ENCODE results near the gene CD58.
A peak's percentile ranks its signal among the peaks of the same experiment; 100 is the strongest.

DNA sequence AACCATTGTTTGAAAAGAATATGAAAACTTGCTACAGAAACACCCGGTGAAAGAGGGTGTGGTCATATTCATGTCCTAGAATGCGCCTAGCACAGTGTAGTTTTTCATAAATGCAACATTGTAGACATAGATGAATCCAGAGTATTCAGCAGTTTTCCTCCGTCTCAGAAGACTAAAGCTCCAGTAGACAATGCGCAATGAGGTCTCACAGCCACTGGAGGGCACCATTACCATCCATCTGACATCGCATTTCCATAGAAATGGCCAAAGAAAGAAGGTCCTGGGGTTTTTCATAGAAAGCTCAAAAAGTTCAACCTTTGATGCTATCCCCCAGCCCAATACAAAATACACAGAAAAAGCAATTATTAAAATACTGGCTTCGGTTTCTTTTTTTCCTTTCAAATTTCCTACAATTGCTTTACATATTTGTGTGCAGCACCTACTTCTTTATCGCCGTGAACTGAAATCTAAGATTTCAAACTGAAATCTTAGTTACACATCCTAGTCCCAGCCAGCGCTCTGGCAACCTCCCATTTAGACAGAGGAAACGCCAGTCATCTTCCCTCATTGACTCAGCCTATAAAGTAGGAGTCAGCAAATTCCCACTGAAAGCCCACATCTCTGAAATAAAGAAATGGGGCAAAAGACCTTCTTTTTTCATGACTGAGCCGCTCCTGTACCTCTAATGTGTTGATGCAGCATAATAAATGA lies 3.9 kb upstream of the CD58 start:
- TF ChIP-seq, protein P1, sequence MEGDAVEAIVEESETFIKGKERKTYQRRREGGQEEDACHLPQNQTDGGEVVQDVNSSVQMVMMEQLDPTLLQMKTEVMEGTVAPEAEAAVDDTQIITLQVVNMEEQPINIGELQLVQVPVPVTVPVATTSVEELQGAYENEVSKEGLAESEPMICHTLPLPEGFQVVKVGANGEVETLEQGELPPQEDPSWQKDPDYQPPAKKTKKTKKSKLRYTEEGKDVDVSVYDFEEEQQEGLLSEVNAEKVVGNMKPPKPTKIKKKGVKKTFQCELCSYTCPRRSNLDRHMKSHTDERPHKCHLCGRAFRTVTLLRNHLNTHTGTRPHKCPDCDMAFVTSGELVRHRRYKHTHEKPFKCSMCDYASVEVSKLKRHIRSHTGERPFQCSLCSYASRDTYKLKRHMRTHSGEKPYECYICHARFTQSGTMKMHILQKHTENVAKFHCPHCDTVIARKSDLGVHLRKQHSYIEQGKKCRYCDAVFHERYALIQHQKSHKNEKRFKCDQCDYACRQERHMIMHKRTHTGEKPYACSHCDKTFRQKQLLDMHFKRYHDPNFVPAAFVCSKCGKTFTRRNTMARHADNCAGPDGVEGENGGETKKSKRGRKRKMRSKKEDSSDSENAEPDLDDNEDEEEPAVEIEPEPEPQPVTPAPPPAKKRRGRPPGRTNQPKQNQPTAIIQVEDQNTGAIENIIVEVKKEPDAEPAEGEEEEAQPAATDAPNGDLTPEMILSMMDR (optimal IDR thresholded peaks at IDR 0.05 in 1 of 3, IDR thresholded peaks at IDR 0.05 in 1 of 3, conservative IDR thresholded peaks at IDR 0.05 in 1 of 3; ENCODE audit: extremely low read depth in 1 of 3, insufficient read depth in 2 of 3, low read length in 3 of 3) = peak; percentile 73 to 86 (median 85)
- TF ChIP-seq EZH2 (IDR thresholded peaks at IDR 0.05; ENCODE audit: low read length) = no peak

Measured in keratinocyte (primary cell).